Measurements from ENCODE around the gene OR4K1. TPM values are rescaled to one million over a fixed set of nuclear protein-coding genes. Genes with fewer than 3 reads are reported as not detected.

Gene OR4K1
- total and polyA plus RNA-seq, 4 donors, result not detected

DNA sequence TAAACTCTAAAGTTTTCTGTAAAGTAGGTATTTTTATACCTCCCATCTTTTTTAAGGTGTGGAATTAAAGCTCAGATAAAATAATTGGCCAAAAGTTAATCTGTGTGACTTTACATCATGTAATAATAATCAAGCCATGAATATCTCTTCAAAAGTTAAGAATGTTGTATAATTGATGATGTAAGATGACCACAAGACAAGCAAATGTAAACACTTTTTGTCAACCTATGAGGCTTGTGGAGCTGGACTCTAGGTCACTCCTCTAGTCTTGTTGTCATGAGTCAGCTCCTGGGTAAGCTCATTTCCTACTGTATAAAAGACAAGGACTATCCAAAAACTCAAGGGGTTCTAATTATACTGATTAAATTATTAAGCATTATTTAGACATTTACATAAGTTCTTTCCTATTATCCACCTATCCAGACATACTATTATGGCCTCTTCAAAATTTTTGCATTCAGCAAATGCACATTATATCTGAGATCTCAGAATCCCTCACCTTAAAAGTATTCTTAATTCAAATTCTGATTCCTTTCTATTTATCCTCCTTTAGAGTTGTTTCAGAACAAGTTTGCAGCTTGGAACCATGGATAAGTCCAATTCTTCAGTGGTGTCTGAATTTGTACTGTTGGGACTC, 10.6 kb upstream of the OR4K1 start, which contains the start of gene OR4K5:
Gene OR4K5 (plus strand): TSS at position 587 of the 637 bp plus-strand sequence. CDS start 0 bp downstream, at position 587.
- H3K27me3 ChIP-seq (ENCODE audit: control insufficient read depth in 4 of 4, insufficient read depth in 4 of 4, low read length in 3 of 4), result no peaks in the 10 kb centered on the region
- no peaks in the 10 kb centered on the region for H3K4me1 ChIP-seq (ENCODE audit: control insufficient read depth in 4 of 4, insufficient read depth in 4 of 4, low read length in 3 of 4)
- no peak for DNase-seq (ENCODE audit: low spot score)

DNA sequence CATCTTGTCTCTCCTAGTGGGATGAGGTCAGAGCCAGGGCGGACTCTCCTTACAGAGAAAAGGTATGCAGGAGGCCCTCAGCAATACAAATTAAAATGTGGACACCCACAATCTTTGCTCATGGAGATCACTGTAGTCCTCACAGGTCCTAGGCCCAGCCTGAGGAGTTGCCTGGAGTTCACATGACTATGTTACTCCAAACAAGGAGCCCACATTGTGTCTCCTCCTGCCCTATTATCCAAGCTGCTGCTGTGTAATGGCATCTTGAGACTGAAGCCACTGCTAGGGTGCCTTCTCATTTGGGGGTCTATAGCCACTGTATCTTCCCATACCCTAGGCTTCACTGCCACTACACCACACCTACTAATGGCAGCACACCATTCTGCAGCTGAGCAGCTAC, 11.0 kb downstream of the OR4K1 start:
- TF ChIP-seq JUND (IDR thresholded peaks at IDR 0.05) (no peak), GABPA (IDR thresholded peaks at IDR 0.05 in 1 of 2, conservative IDR thresholded peaks at IDR 0.05 in 1 of 2) (no peak), YY1 (IDR thresholded peaks at IDR 0.05) (no peak), HNF4A (conservative IDR thresholded peaks at IDR 0.05) (no peak)
- Histone ChIP-seq H3K36me3 (ENCODE audit: control insufficient read depth in 4 of 4, insufficient read depth in 3 of 4, low read depth in 1 of 4, low read length in 3 of 4) (no peaks in the 10 kb centered on the region), H3K27ac (ENCODE audit: low read depth in 1 of 2, low read length in 2 of 2) (no peak overlapping the region), H3K4me3 (ENCODE audit: low read depth in 1 of 3, low read length in 3 of 3) (no peak overlapping the region), H3K4me1 (ENCODE audit: control insufficient read depth in 4 of 4, insufficient read depth in 4 of 4, low read length in 3 of 4) (no peaks in the 10 kb centered on the region), H3K27me3 (ENCODE audit: control insufficient read depth in 4 of 4, insufficient read depth in 4 of 4, low read length in 3 of 4) (no peaks in the 10 kb centered on the region), H3K9me3 (ENCODE audit: control insufficient read depth in 4 of 4, low read length in 3 of 4) (no peaks in the 10 kb centered on the region), H3K9ac (ENCODE audit: low read depth in 1 of 2, low read length in 2 of 2) (no peak overlapping the region)
- 88% methylated on average over 1 of the region's 1 CpG for WGBS
- no peak for DNase-seq (ENCODE audit: low spot score)

More for the DNA sequence above, 10.6 kb upstream of the OR4K1 start, which contains the start of gene OR4K5:
- no peaks in the 10 kb centered on the region for H3K36me3 ChIP-seq (ENCODE audit: control insufficient read depth in 4 of 4, insufficient read depth in 3 of 4, low read depth in 1 of 4, low read length in 3 of 4)
- H3K9me3 ChIP-seq (ENCODE audit: control insufficient read depth in 4 of 4, low read length in 3 of 4), result no peaks in the 10 kb centered on the region
- H3K4me3 ChIP-seq (ENCODE audit: low read depth in 1 of 3, low read length in 3 of 3), result no peak within 1 kb of the TSS
- H3K9ac ChIP-seq (ENCODE audit: low read depth in 1 of 2, low read length in 2 of 2), result no peak within 1 kb of the TSS
- H3K27ac ChIP-seq (ENCODE audit: low read depth in 1 of 2, low read length in 2 of 2), result no peak within 1 kb of the TSS
- no peak for TF ChIP-seq YY1 (IDR thresholded peaks at IDR 0.05)
- no peak for TF ChIP-seq FOXA2 (IDR thresholded peaks at IDR 0.05)
- TF ChIP-seq RAD21 (IDR thresholded peaks at IDR 0.05), result no peak
- no peak for TF ChIP-seq EGR1 (IDR thresholded peaks at IDR 0.05; ENCODE audit: low read depth in 2 of 2)

DNA sequence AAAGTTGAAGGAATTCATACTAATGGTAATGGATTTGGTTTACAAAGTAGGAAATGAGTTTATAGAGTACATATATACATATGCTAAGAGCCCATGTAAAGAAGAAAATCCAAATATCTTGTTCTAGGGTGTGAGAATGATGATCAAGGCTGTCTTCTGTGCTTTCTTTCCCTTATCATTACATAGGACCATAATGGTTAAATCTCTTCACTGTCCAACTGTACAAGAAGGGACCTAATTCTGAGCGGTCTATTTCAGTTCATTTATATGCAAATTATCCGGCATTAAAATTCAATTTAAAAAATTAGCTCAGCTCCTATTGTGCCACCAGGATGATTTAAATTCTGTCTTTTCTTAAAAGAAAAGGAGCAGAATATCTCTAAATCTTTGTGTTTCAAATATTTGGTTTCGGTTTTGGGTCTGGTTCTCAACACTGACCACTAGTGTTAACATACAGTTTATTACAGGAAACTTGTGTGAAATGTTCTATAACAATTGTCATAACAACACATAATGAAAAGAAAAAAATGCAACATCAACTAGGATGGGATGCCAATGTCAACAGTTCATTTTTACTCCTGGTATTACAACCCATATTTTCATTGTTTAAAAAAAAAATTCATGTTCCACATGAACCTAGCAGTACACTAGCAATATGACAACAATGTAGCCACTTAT, 16.8 kb downstream of the OR4K1 start:
- no peak for DNase-seq (ENCODE audit: low spot score)
- Histone ChIP-seq H3K9me3 (ENCODE audit: control insufficient read depth in 4 of 4, low read length in 3 of 4) (no peaks in the 10 kb centered on the region), H3K36me3 (ENCODE audit: control insufficient read depth in 4 of 4, insufficient read depth in 3 of 4, low read depth in 1 of 4, low read length in 3 of 4) (no peaks in the 10 kb centered on the region), H3K4me1 (ENCODE audit: control insufficient read depth in 4 of 4, insufficient read depth in 4 of 4, low read length in 3 of 4) (no peaks in the 10 kb centered on the region), H3K27ac (ENCODE audit: low read depth in 1 of 2, low read length in 2 of 2) (no peak overlapping the region), H3K4me3 (ENCODE audit: low read depth in 1 of 3, low read length in 3 of 3) (no peak overlapping the region), H3K9ac (ENCODE audit: low read depth in 1 of 2, low read length in 2 of 2) (no peak overlapping the region), H3K27me3 (ENCODE audit: control insufficient read depth in 4 of 4, insufficient read depth in 4 of 4, low read length in 3 of 4) (no peaks in the 10 kb centered on the region)
- TF ChIP-seq HNF4G (IDR thresholded peaks at IDR 0.05) (no peak), TAF1 (conservative IDR thresholded peaks at IDR 0.05) (no peak), RAD21 (IDR thresholded peaks at IDR 0.05) (no peak), EGR1 (IDR thresholded peaks at IDR 0.05; ENCODE audit: low read depth in 2 of 2) (no peak), YY1 (IDR thresholded peaks at IDR 0.05) (no peak), SP1 (IDR thresholded peaks at IDR 0.05) (no peak), GABPA (IDR thresholded peaks at IDR 0.05 in 1 of 2, conservative IDR thresholded peaks at IDR 0.05 in 1 of 2) (no peak), FOXA2 (IDR thresholded peaks at IDR 0.05) (no peak), HNF4A (conservative IDR thresholded peaks at IDR 0.05) (no peak), FOXA1 (IDR thresholded peaks at IDR 0.05) (no peak), NR2F2 (IDR thresholded peaks at IDR 0.05) (no peak), JUND (IDR thresholded peaks at IDR 0.05) (no peak), RXRA (IDR thresholded peaks at IDR 0.05) (no peak)
- TF ChIP-seq, protein P1, sequence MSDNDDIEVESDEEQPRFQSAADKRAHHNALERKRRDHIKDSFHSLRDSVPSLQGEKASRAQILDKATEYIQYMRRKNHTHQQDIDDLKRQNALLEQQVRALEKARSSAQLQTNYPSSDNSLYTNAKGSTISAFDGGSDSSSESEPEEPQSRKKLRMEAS (IDR thresholded peaks at IDR 0.05), result no peak
- TF ChIP-seq, protein P2, sequence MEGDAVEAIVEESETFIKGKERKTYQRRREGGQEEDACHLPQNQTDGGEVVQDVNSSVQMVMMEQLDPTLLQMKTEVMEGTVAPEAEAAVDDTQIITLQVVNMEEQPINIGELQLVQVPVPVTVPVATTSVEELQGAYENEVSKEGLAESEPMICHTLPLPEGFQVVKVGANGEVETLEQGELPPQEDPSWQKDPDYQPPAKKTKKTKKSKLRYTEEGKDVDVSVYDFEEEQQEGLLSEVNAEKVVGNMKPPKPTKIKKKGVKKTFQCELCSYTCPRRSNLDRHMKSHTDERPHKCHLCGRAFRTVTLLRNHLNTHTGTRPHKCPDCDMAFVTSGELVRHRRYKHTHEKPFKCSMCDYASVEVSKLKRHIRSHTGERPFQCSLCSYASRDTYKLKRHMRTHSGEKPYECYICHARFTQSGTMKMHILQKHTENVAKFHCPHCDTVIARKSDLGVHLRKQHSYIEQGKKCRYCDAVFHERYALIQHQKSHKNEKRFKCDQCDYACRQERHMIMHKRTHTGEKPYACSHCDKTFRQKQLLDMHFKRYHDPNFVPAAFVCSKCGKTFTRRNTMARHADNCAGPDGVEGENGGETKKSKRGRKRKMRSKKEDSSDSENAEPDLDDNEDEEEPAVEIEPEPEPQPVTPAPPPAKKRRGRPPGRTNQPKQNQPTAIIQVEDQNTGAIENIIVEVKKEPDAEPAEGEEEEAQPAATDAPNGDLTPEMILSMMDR (IDR thresholded peaks at IDR 0.05; ENCODE audit: low read depth, low read length, missing input control), result no peak
- TF ChIP-seq, protein P3, sequence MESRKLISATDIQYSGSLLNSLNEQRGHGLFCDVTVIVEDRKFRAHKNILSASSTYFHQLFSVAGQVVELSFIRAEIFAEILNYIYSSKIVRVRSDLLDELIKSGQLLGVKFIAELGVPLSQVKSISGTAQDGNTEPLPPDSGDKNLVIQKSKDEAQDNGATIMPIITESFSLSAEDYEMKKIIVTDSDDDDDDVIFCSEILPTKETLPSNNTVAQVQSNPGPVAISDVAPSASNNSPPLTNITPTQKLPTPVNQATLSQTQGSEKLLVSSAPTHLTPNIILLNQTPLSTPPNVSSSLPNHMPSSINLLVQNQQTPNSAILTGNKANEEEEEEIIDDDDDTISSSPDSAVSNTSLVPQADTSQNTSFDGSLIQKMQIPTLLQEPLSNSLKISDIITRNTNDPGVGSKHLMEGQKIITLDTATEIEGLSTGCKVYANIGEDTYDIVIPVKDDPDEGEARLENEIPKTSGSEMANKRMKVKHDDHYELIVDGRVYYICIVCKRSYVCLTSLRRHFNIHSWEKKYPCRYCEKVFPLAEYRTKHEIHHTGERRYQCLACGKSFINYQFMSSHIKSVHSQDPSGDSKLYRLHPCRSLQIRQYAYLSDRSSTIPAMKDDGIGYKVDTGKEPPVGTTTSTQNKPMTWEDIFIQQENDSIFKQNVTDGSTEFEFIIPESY (IDR thresholded peaks at IDR 0.05), result no peak
- TF ChIP-seq, protein P4, sequence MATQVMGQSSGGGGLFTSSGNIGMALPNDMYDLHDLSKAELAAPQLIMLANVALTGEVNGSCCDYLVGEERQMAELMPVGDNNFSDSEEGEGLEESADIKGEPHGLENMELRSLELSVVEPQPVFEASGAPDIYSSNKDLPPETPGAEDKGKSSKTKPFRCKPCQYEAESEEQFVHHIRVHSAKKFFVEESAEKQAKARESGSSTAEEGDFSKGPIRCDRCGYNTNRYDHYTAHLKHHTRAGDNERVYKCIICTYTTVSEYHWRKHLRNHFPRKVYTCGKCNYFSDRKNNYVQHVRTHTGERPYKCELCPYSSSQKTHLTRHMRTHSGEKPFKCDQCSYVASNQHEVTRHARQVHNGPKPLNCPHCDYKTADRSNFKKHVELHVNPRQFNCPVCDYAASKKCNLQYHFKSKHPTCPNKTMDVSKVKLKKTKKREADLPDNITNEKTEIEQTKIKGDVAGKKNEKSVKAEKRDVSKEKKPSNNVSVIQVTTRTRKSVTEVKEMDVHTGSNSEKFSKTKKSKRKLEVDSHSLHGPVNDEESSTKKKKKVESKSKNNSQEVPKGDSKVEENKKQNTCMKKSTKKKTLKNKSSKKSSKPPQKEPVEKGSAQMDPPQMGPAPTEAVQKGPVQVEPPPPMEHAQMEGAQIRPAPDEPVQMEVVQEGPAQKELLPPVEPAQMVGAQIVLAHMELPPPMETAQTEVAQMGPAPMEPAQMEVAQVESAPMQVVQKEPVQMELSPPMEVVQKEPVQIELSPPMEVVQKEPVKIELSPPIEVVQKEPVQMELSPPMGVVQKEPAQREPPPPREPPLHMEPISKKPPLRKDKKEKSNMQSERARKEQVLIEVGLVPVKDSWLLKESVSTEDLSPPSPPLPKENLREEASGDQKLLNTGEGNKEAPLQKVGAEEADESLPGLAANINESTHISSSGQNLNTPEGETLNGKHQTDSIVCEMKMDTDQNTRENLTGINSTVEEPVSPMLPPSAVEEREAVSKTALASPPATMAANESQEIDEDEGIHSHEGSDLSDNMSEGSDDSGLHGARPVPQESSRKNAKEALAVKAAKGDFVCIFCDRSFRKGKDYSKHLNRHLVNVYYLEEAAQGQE (IDR thresholded peaks at IDR 0.05), result no peak
- TF ChIP-seq, protein P5, sequence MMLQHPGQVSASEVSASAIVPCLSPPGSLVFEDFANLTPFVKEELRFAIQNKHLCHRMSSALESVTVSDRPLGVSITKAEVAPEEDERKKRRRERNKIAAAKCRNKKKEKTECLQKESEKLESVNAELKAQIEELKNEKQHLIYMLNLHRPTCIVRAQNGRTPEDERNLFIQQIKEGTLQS (IDR thresholded peaks at IDR 0.05), result no peak
- 73% methylated on average over 3 of the region's 3 CpGs for WGBS
